Neural cell (in vitro differentiated cells): ENCODE data around the gene GDPD4. TPM values are rescaled to one million over a fixed set of nuclear protein-coding genes. Genes with fewer than 3 reads are reported as not detected.

Experiments used
- H2AFZ ChIP-seq: fragments of 200-600, 300-800 bp; sonication (generic), shearing (Covaris generic); 2 replicates; pipeline ENCODE4 v1.6.0; 2014; ENCODE audit warnings: low read depth, mild to moderate bottlenecking, antibody characterized with exemption, low read length, moderate library complexity
- H3F3A ChIP-seq: fragments of 200-600 bp; shearing (Covaris generic); 2 replicates; pipeline ENCODE4 v1.6.1; 2016; ENCODE audit warnings: mild to moderate bottlenecking, moderate library complexity, mixed read lengths, antibody characterized with exemption, low read length; ENCODE audit not compliant: insufficient read depth, poor library complexity, severe bottlenecking
- H3K27ac ChIP-seq: fragments of 200-600, 300-800 bp; sonication (generic), shearing (Covaris generic); 2 replicates; pipeline ENCODE4 v1.5.1; 2014; ENCODE audit warnings: mild to moderate bottlenecking, low read length, moderate library complexity
- H3K27me3 ChIP-seq: fragments of 300-800, 200-600 bp; sonication (generic), shearing (Covaris generic); 2 replicates; pipeline ENCODE4 v1.6.0; 2014; ENCODE audit warnings: mild to moderate bottlenecking, low read depth, low read length, moderate library complexity; ENCODE audit not compliant: insufficient read depth
- H3K36me3 ChIP-seq: fragments of 300-800, 200-600 bp; sonication (generic), shearing (Covaris generic); 2 replicates; pipeline ENCODE4 v1.5.1; 2014; ENCODE audit warnings: mild to moderate bottlenecking, antibody characterized with exemption, low read length, moderate library complexity; ENCODE audit not compliant: insufficient read depth
- H3K4me2 ChIP-seq: fragments of 300-800, 200-600 bp; sonication (generic), shearing (Covaris generic); 2 replicates; pipeline ENCODE4 v1.6.0; 2014; ENCODE audit warnings: mild to moderate bottlenecking, low read length
- H3K4me3 ChIP-seq: fragments of 300-800, 200-600 bp; sonication (generic), shearing (Covaris generic); 2 replicates; pipeline ENCODE4 v1.5.1; 2014; ENCODE audit warnings: mild to moderate bottlenecking, low read length, moderate library complexity
- H3K79me2 ChIP-seq: fragments of 200-600 bp; shearing (Covaris generic); replicated peaks from 2 replicates; pipeline ENCODE4 v1.6.0; 2014; ENCODE audit warnings: mild to moderate bottlenecking, low read length, moderate library complexity; ENCODE audit not compliant: insufficient read depth
- H3K9ac ChIP-seq: fragments of 300-800, 200-600 bp; sonication (generic), shearing (Covaris generic); 2 replicates; pipeline ENCODE4 v1.6.1; 2016; ENCODE audit warnings: mild to moderate bottlenecking, low read length, mixed read lengths
- H3K9me2 ChIP-seq: fragments of 200-600 bp; shearing (Covaris generic); 2 replicates; pipeline ENCODE4 v1.6.1; 2016; ENCODE audit warnings: mild to moderate bottlenecking, low read length, mixed read lengths; ENCODE audit not compliant: insufficient read depth
- H3K9me3 ChIP-seq: fragments of 200-600, 300-800 bp; sonication (generic), shearing (Covaris generic); 2 replicates; pipeline ENCODE4 v1.6.1; 2016; ENCODE audit warnings: mild to moderate bottlenecking, mixed run types, low read length, moderate library complexity, mixed read lengths
- H4K20me1 ChIP-seq: fragments of 200-600 bp; shearing (Covaris generic); 2 replicates; pipeline ENCODE4 v1.6.1; 2016; ENCODE audit warnings: mild to moderate bottlenecking, mixed run types; ENCODE audit not compliant: insufficient read depth
- EP300 ChIP-seq: fragments of 450-650 bp; conservative IDR thresholded peaks from 2 replicates; pipeline ENCODE4 v1.6.1; 2014; ENCODE audit warnings: antibody characterized with exemption, mild to moderate bottlenecking, moderate library complexity; ENCODE audit not compliant: poor library complexity, severe bottlenecking
- EZH2 ChIP-seq: fragments of 200-600, 300-800 bp; shearing (Covaris generic), sonication (generic); IDR thresholded peaks from 2 replicates; pipeline ENCODE4 v1.6.1; 2014; ENCODE audit warnings: antibody characterized with exemption, low read length, borderline replicate concordance, mild to moderate bottlenecking; ENCODE audit not compliant: insufficient read depth, poor library complexity, severe bottlenecking
- MXI1 ChIP-seq: fragments of 450-650 bp; conservative IDR thresholded peaks from 2 replicates; pipeline ENCODE4 v1.6.1; 2014; ENCODE audit warnings: antibody characterized with exemption, mild to moderate bottlenecking; ENCODE audit not compliant: poor library complexity, severe bottlenecking
- POLR2AphosphoS5 ChIP-seq: IDR thresholded peaks from 2 replicates; pipeline ENCODE4 v1.6.1; 2012
- RAD21 ChIP-seq: fragments of 450-650 bp; conservative IDR thresholded peaks from 2 replicates; pipeline ENCODE4 v1.6.1; 2014; ENCODE audit warnings: antibody characterized with exemption, mild to moderate bottlenecking, moderate library complexity
- SMC3 ChIP-seq: fragments of 450-650 bp; conservative IDR thresholded peaks from 2 replicates; pipeline ENCODE4 v1.6.1; 2014; ENCODE audit warnings: antibody characterized with exemption, mild to moderate bottlenecking, moderate library complexity; ENCODE audit not compliant: poor library complexity
- TAF1 ChIP-seq: IDR thresholded peaks from 2 replicates; pipeline ENCODE4 v1.6.1; 2012; ENCODE audit warnings: low read depth
- polyA plus RNA-seq: library from polyadenylated mRNA; depleted of rRNA; stranded (reverse); fragments of >200 nt; gene quantifications from 2 replicates; pipeline ENCODE4 v1.2.3, GENCODE V29; 2014
- TF ChIP-seq, protein P1 (sequence below): fragments of 450-650 bp; IDR thresholded peaks from 2 replicates; pipeline ENCODE4 v1.5.1; 2014; ENCODE audit warnings: antibody characterized with exemption, mild to moderate bottlenecking, moderate library complexity; ENCODE audit not compliant: poor library complexity, severe bottlenecking
- TF ChIP-seq, protein P2 (sequence below): IDR thresholded peaks from 2 replicates; pipeline ENCODE4 v1.6.1; 2012; ENCODE audit warnings: borderline replicate concordance

Gene GDPD4
- polyA plus RNA-seq, 1 donor from 2014 or later = not detected

DNA sequence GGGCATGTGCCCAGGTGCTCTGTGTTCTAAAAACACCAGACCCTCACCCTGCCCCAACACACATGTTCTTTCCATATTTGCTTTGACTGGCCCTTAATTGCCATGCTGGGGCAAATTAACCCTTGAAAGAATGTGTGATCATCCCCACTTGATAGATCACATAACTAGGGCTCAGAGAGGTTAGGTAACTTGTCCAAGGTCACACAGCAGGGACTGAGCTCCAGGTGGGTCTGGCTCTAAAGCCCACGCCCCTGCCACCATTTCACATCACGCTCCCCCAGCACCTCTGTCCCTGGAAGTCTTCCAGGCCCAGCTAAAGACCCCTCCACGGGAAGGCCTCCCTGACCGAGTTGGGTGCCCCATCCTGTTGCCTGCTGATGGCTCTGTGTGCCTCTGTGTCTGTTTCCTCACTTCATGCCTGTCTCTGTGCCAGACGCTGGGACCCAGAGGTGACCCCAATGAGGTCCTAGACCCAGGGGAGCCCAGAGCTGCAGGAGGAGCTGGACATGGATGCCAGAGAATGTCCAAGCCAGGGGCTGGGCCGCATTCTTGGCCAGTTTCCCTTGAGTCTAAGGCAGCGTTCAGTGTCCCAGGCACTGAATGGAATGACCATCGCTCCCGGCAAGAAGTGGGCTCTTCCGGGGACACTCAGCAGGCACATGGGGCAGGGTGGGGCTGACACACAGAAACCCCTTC, 93.7 kb downstream of the GDPD4 start:
- H3K9me3 ChIP-seq = no peaks in the 10 kb centered on the region
- H2AFZ ChIP-seq = no peak overlapping the region
- no peaks in the 10 kb centered on the region for H4K20me1 ChIP-seq
- no peaks in the 10 kb centered on the region for H3F3A ChIP-seq
- no peak overlapping the region for H3K9ac ChIP-seq
- no peaks in the 10 kb centered on the region for H3K9me2 ChIP-seq
- no peak overlapping the region for H3K4me3 ChIP-seq
- H3K79me2 ChIP-seq = no peaks in the 10 kb centered on the region
- no peaks in the 10 kb centered on the region for H3K27me3 ChIP-seq
- no peaks in the 10 kb centered on the region for H3K36me3 ChIP-seq
- TF ChIP-seq, protein P1, sequence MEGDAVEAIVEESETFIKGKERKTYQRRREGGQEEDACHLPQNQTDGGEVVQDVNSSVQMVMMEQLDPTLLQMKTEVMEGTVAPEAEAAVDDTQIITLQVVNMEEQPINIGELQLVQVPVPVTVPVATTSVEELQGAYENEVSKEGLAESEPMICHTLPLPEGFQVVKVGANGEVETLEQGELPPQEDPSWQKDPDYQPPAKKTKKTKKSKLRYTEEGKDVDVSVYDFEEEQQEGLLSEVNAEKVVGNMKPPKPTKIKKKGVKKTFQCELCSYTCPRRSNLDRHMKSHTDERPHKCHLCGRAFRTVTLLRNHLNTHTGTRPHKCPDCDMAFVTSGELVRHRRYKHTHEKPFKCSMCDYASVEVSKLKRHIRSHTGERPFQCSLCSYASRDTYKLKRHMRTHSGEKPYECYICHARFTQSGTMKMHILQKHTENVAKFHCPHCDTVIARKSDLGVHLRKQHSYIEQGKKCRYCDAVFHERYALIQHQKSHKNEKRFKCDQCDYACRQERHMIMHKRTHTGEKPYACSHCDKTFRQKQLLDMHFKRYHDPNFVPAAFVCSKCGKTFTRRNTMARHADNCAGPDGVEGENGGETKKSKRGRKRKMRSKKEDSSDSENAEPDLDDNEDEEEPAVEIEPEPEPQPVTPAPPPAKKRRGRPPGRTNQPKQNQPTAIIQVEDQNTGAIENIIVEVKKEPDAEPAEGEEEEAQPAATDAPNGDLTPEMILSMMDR = no peak
- TF ChIP-seq, protein P2, sequence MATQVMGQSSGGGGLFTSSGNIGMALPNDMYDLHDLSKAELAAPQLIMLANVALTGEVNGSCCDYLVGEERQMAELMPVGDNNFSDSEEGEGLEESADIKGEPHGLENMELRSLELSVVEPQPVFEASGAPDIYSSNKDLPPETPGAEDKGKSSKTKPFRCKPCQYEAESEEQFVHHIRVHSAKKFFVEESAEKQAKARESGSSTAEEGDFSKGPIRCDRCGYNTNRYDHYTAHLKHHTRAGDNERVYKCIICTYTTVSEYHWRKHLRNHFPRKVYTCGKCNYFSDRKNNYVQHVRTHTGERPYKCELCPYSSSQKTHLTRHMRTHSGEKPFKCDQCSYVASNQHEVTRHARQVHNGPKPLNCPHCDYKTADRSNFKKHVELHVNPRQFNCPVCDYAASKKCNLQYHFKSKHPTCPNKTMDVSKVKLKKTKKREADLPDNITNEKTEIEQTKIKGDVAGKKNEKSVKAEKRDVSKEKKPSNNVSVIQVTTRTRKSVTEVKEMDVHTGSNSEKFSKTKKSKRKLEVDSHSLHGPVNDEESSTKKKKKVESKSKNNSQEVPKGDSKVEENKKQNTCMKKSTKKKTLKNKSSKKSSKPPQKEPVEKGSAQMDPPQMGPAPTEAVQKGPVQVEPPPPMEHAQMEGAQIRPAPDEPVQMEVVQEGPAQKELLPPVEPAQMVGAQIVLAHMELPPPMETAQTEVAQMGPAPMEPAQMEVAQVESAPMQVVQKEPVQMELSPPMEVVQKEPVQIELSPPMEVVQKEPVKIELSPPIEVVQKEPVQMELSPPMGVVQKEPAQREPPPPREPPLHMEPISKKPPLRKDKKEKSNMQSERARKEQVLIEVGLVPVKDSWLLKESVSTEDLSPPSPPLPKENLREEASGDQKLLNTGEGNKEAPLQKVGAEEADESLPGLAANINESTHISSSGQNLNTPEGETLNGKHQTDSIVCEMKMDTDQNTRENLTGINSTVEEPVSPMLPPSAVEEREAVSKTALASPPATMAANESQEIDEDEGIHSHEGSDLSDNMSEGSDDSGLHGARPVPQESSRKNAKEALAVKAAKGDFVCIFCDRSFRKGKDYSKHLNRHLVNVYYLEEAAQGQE = no peak
- TF ChIP-seq EP300 (no peak), EZH2 (no peak), RAD21 (no peak), MXI1 (no peak), TAF1 (no peak), SMC3 (no peak), POLR2AphosphoS5 (no peak)
- no peak overlapping the region for H3K4me2 ChIP-seq
- no peak overlapping the region for H3K27ac ChIP-seq

- Histone ChIP-seq H4K20me1 (no peaks in the 10 kb centered on the region), H3K36me3 (no peaks in the 10 kb centered on the region), H3K27ac (no peak overlapping the region), H3K4me3 (no peak overlapping the region), H3K4me2 (no peak overlapping the region), H3K79me2 (no peaks in the 10 kb centered on the region), H3K27me3 (no peaks in the 10 kb centered on the region), H3K9me3 (no peaks in the 10 kb centered on the region), H3F3A (no peaks in the 10 kb centered on the region), H2AFZ (no peak overlapping the region), H3K9me2 (no peaks in the 10 kb centered on the region), H3K9ac (no peak overlapping the region)
- TF ChIP-seq RAD21 (no peak), POLR2AphosphoS5 (no peak), SMC3 (no peak), EP300 (no peak)
- TF ChIP-seq, protein P2 = no peak
These were observed 94.4 kb downstream of the GDPD4 start for GRCh38 chr11:77207019-77207485.
